C4-2B (cell line): ENCODE measurements around the gene SCAMP1.

ENCODE experiments used
- CTCF ChIP-seq: fragments of 450-650 bp; conservative IDR thresholded peaks from 2 replicates; pipeline ENCODE4 v1.5.1; 2017; ENCODE audit warnings: mild to moderate bottlenecking
- ZFX ChIP-seq: fragments of 450-650 bp; IDR thresholded peaks from 2 replicates; pipeline ENCODE4 v1.6.1; 2017

GRCh38 chr5:78522476-78523260 lies 162.3 kb downstream of the SCAMP1 start:
- TF ChIP-seq CTCF (no peak), ZFX (no peak)
